GM12891 (cell line): ENCODE measurements around the gene TCEANC2.
A peak's percentile ranks its signal among the peaks of the same experiment; 100 is the strongest.

Experiments used
- DNase-seq: peaks from one replicate; pipeline ENCODE4 v3.0.0; 2011; ENCODE audit warnings: low spot score; ENCODE audit not compliant: insufficient read length
- FAIRE-seq: peaks from 2 replicates; lab custom pipeline; 2011; peaks lifted over from hg19 to GRCh38; lab: Jason Lieb, UNC
- PAX5 ChIP-seq: IDR thresholded peaks from 2 replicates; pipeline ENCODE4 v1.6.1; 2011; ENCODE audit warnings: low read length, moderate library complexity, mild to moderate bottlenecking; ENCODE audit not compliant: insufficient read depth, severe bottlenecking
- POLR2A ChIP-seq: IDR thresholded peaks from 2 replicates; pipeline ENCODE4 v1.6.1; 2011; ENCODE audit warnings: low read depth, low read length, control low read depth
- POLR2AphosphoS5 ChIP-seq: IDR thresholded peaks from 2 replicates; pipeline ENCODE4 v1.6.1; 2011; ENCODE audit warnings: low read depth, low read length, control low read depth
- POU2F2 ChIP-seq: IDR thresholded peaks from 2 replicates; pipeline ENCODE4 v1.6.1; 2011; ENCODE audit warnings: low read depth, mild to moderate bottlenecking, control low read depth, low read length, moderate library complexity
- SPI1 ChIP-seq: IDR thresholded peaks from 2 replicates; pipeline ENCODE4 v1.6.1; 2011; ENCODE audit warnings: low read depth, low read length, control low read depth
- TAF1 ChIP-seq: IDR thresholded peaks from 2 replicates; pipeline ENCODE4 v1.6.1; 2011; ENCODE audit warnings: low read depth, low read length, control low read depth

The TCEANC2 gene

DNA sequence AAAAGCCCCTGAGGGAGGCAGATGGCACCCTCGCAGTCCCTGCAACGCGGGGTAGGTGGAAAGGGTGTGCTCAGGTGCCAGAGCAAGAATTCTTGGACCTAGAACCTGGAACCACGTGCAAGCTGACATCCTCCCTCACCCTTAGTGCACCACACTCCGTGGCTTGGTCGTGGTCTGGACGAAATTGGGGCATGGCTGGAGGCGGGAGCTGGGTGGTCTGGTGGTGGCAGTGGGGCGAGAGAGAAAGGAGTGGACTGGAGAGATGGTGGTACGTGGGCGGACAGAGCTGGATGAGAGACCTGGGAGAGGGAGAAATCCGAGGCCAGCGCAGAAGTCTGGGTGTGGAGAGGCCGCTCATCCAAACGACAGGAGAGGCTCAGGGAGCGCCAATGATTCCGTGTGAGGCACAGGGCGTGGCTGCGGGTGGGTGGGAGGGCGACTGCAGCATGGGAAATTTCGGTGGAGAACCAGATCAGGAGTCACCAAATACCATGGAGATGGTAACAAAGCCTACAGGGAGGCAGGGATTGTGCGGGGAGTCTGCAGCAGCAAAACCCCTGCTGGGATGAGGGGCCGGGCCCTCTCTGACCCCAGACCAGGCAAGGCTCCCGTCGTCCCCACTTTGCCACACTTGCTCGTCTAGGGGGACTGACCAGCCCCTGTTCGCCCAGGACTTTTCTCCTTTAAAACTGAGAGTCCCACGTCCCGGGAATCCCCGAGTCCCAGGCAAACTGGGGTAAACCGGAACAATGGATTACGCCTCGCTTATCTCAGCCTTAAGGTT lies 67.5 kb downstream of the TCEANC2 start:
- DNase-seq (no peak), FAIRE-seq (no peak)
- no peak for TF ChIP-seq SPI1
- TF ChIP-seq POLR2A: no peak
- no peak for TF ChIP-seq PAX5
- TF ChIP-seq POU2F2: no peak
- no peak for TF ChIP-seq POLR2AphosphoS5
- TF ChIP-seq TAF1: no peak

DNA sequence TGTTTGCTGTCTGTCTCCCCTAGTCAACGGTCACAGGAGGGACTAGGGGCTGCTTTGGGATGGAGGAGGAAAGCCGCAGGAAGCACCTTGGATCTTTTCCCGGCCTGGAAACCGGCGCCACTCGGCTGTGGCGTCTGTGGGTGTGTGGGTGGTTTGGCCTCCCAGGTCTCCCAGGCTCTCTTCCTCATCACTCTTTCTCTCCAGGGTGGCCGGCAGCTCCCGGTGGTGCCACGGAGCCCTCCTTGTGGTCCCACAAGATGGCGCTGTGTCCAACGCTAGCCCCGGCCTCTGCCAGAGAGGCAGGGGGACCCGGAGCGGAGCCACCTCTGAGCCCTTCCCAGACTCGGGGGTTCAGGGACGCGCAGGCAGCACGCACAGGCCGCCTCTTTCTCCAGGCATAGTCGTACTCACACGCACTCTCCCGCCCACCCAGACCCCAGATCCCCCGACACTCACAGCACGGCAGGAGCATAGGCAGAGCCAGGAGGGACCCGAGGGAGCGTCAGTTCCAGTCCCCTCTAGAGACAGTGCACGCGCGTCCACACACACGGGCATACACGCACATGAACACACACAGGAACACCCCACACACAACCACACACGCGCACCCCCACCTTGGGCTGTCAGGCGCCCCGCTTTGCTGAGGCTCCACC lies 68.2 kb downstream of the TCEANC2 start:
- peak; percentile 76 for FAIRE-seq
- DNase-seq: peak; percentile 87
- TF ChIP-seq POU2F2 (no peak), SPI1 (no peak), TAF1 (no peak), POLR2AphosphoS5 (no peak), POLR2A (no peak), PAX5 (no peak)

- DNase-seq (no peak), FAIRE-seq (no peak)
- TF ChIP-seq POLR2AphosphoS5: no peak
- TF ChIP-seq PAX5: no peak
- no peak for TF ChIP-seq TAF1
- no peak for TF ChIP-seq SPI1
- no peak for TF ChIP-seq POU2F2
- no peak for TF ChIP-seq POLR2A
Observed at GRCh38 chr1:54122135-54122751, 68.8 kb downstream of the TCEANC2 start.

GRCh38 chr1:54122992-54123391 lies 69.6 kb downstream of the TCEANC2 start:
- TF ChIP-seq POLR2AphosphoS5 (no peak), POU2F2 (no peak), TAF1 (no peak), SPI1 (no peak), POLR2A (no peak), PAX5 (no peak)
- DNase-seq (no peak), FAIRE-seq (no peak)

DNA sequence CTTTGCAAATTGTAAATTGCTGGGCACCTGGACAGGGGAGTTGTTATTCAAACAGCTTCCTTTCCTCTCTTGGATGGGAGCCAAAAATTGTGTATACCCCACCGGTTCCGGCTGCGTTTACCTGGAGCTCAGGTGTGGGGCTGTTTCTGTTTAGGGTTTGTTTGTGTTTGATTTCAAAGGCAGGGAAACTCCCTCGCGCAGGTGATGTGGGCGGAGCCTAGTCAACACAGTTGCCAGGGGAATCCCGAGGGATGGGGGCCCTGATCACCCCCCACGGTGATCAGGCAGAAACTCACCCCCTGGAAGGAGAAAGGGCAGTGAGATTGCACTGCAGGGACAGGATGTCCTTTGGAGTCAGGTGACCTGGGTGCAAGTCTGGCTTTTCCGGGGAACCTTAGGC lies 71.1 kb downstream of the TCEANC2 start:
- DNase-seq: no peak
- TF ChIP-seq POLR2A (no peak), TAF1 (no peak), PAX5 (no peak), SPI1 (no peak), POLR2AphosphoS5 (no peak), POU2F2 (no peak)
- no peak for FAIRE-seq

DNA sequence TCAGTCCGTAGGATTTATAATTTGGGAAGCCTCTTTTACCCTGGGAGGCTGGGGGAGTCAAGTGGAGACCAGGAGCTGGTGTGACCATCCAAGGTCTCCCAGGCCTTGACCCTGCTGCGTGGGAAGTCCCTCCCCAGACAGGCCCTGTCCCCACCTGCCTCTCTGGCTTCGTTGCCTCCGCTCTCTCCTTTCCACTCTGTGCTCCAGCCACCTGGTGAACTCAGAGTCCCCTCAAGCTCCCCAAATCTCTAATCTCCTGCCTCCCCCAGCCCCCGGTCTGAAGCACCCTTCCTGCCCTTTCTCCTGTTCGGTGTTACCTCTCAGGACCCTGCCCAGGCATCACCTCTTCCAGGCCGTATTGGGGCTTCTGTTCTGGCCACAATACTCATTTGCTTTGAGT lies 71.5 kb downstream of the TCEANC2 start:
- TF ChIP-seq TAF1: no peak
- TF ChIP-seq PAX5: no peak
- TF ChIP-seq POU2F2: no peak
- TF ChIP-seq SPI1: no peak
- TF ChIP-seq POLR2A: no peak
- TF ChIP-seq POLR2AphosphoS5: no peak
- FAIRE-seq: no peak
- DNase-seq: no peak

- TF ChIP-seq TAF1 (no peak), POLR2AphosphoS5 (no peak), POLR2A (no peak), SPI1 (no peak), POU2F2 (no peak), PAX5 (no peak)
- FAIRE-seq (no peak), DNase-seq (no peak)
Observed at GRCh38 chr1:54125386-54126070, 72.1 kb downstream of the TCEANC2 start.

DNA sequence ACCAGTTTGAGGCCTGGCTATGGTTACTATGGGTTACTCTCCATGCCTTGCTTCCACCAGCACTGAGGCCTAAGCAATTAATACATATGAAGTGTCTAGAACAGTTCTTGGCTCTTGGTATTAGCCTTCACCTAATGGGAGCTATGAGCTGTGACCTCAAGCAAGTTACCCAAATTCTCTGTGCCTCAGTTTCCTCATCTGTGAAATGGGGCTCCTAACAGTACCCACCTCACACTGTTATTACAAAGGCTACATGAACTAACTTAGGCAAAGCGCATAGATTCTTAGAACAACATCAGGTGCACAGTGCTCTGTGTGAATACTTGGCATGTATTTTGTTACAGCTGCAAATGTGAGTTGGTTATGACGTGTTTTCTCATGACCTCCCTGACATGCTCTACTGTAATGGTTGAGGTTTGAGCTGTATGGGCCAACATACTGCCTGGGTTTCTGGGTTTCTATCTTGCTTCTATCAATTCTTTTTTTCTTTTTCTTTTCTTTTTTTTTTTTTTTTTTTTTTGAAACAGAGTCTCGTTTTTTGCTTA lies 72.9 kb downstream of the TCEANC2 start:
- TF ChIP-seq POU2F2: no peak
- no peak for TF ChIP-seq POLR2AphosphoS5
- no peak for TF ChIP-seq SPI1
- DNase-seq (no peak), FAIRE-seq (no peak)
